GM12878 (cell line): ENCODE results near the gene SRP54. TPM values are rescaled to one million over a fixed set of nuclear protein-coding genes. Genes with fewer than 3 reads are reported as not detected.

Experiments
- CUX1 ChIP-seq: IDR thresholded peaks from 2 replicates; pipeline ENCODE4 v1.6.1; 2012; ENCODE audit warnings: improper control_type of control experiment, low read depth, low read length; ENCODE audit not compliant: insufficient replicate concordance
- FOS ChIP-seq: IDR thresholded peaks from 3 replicates; pipeline ENCODE4 v1.6.1; 2011; ENCODE audit warnings: borderline replicate concordance; ENCODE audit not compliant: insufficient read length; ENCODE audit errors: extremely low read depth
- MLLT1 ChIP-seq: fragments of 450-650 bp; IDR thresholded peaks from 2 replicates; pipeline ENCODE4 v1.6.1; 2016; ENCODE audit warnings: mild to moderate bottlenecking
- SREBF1 ChIP-seq: IDR thresholded peaks from 2 replicates; pipeline ENCODE4 v1.6.1; 2012; ENCODE audit warnings: mild to moderate bottlenecking, low read length
- STAT1 ChIP-seq: fragments of 450-650 bp; conservative IDR thresholded peaks from 2 replicates; pipeline ENCODE4 v1.6.1; 2014; ENCODE audit warnings: antibody characterized with exemption, mild to moderate bottlenecking
- STAT3 ChIP-seq: IDR thresholded peaks from 2 replicates; pipeline ENCODE4 v1.6.1; 2011; ENCODE audit warnings: low read depth, low read length, improper control_type of control experiment
- ZNF622 ChIP-seq: fragments of 450-650 bp; IDR thresholded peaks from 2 replicates; pipeline ENCODE4 v1.6.1; 2017; ENCODE audit warnings: mild to moderate bottlenecking, inconsistent platforms
- polyA plus RNA-seq, 11 experiments: library from polyadenylated mRNA; depleted of rRNA in 4 of 11; unstranded in 6 of 11; stranded (reverse) in 5 of 11; fragments of >200 nt; fragmentation: Nextera tagmentation in 4 of 11; fragmentation: Illumina TruSeq in 1 of 11; extraction: Ambion mirVana in 4 of 11; extraction: Trizol in 1 of 11; gene quantifications; 1 replicate in 1 of 11; 2 replicates in 10 of 11; pipeline versions ENCODE4 v1.2.1 to v1.2.3, GENCODE V29; 2011 to 2016; ENCODE audit warnings: inconsistent platforms in 2 of 11, missing spikeins in 2 of 11, low read depth in 1 of 11
- total RNA-seq, 4 experiments: library from RNA; depleted of rRNA in 3 of 4; stranded (reverse); fragments of >200 nt in 3 of 4; fragmentation: Illumina TruSeq in 1 of 4; extraction: Trizol in 1 of 4; gene quantifications; 2 replicates each; pipeline versions ENCODE4 v1.2.1 to v1.2.3, GENCODE V29; 2013 to 2021

Gene SRP54
- total and polyA plus RNA-seq, 10 of the 15 experiments (the other 5 are each of a cell fraction or from before 2014, with no cell fraction given): 54.1 to 130 (median 72.3) TPM

- TF ChIP-seq STAT1 (no peak), ZNF622 (no peak), FOS (no peak), CUX1 (no peak), SREBF1 (no peak), MLLT1 (no peak), STAT3 (no peak)
These were observed 39.3 kb upstream of the SRP54 start (continued) for GRCh38 chr14:34943506-34943905.
